IPS-18a (cell line): Measurements from ENCODE around the gene EFCAB8.
"Not testable (repeated sequence)": the region's sequence is repeated elsewhere in the genome, so short reads cannot be mapped to it uniquely, and the experiment has no call there.

Experiments
- H3K27ac ChIP-seq: one replicate; pipeline ENCODE4 v1.5.1; 2013; ENCODE audit warnings: low read length
- H3K27me3 ChIP-seq: one replicate; pipeline ENCODE4 v1.6.1; 2013; ENCODE audit warnings: mild to moderate bottlenecking, low read length; ENCODE audit not compliant: control insufficient read depth, insufficient read depth
- H3K36me3 ChIP-seq: one replicate; pipeline ENCODE4 v1.6.1; 2013; ENCODE audit warnings: low read depth, low read length; ENCODE audit not compliant: control insufficient read depth
- H3K4me1 ChIP-seq: one replicate; pipeline ENCODE4 v1.6.1; 2013; ENCODE audit warnings: low read depth, low read length; ENCODE audit not compliant: control insufficient read depth
- H3K4me3 ChIP-seq: one replicate; pipeline ENCODE4 v1.5.1; 2013; ENCODE audit warnings: low read length
- H3K9ac ChIP-seq: one replicate; pipeline ENCODE4 v1.6.1; 2013; ENCODE audit warnings: mild to moderate bottlenecking, low read length, moderate library complexity
- H3K9me3 ChIP-seq: one replicate; pipeline ENCODE4 v1.6.1; 2013; ENCODE audit warnings: low read depth, low read length; ENCODE audit not compliant: control insufficient read depth

The EFCAB8 gene

DNA sequence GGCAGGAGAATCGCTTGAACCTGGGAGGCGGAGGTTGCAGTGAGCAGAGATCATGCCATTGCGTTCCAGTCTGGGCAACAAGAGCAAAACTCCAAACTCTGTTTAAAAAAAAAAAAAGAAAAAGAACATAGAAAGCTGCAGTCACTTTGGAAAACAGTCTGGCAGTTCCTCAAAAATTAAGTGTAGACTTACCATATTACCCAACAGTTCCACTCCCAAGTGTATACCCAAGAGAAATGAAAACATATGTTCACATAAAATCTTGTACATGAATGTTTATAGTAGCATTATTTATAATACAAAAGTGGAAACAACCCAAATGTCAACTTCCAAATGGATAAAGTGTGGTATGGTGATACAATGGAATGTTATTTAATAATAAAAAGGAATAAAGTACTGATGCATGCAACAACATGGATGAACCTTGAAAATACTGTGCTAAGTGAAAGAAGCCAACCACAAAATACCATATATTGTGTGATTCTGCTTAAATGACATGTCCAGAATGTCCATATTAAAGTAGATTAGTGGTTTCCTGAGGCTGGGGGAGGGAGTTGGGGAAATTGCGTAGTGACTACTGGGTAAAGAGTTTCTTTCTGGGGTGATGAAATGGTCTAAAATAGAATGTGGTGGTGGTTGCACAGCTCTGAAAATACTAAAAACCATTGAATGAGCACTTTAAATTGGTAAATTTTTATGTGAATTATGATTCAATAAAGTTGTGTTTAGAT, 82.6 kb downstream of the EFCAB8 start:
- H3K36me3 ChIP-seq, result no peaks in the 10 kb centered on the region
- no peak overlapping the region for H3K27ac ChIP-seq
- H3K27me3 ChIP-seq, result peaks cover 7% of the 10 kb centered on the region
- no peaks in the 10 kb centered on the region for H3K4me1 ChIP-seq
- no peaks in the 10 kb centered on the region for H3K9me3 ChIP-seq
- H3K4me3 ChIP-seq, result no peak overlapping the region
- H3K9ac ChIP-seq, result no peak overlapping the region

DNA sequence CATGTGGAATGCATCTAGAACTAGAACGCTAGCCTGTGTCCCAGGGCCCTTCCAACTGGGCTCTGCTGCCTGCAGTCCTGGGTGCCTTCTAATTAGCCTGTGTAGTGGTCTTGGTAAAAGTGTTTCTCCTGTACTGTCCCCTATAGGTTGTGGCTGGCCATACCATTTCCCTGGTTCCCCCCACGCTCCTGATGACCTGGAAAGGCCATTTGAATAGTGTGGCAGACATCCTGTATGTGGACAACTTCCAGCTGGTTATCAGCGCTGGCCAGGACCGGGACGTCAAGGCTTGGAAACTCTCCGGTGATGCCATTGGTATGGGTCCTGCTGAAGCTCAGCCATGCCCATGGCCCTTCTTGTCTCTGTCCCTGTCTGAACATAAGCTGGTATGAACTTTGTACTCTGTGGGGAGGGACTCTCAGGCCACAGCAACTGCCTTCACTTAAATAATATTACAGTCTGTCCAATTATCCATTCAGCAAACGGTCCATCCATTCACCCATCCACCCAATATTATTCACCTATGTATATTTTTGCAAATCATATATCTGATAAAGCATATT, 84.8 kb downstream of the EFCAB8 start:
- Histone ChIP-seq H3K36me3 (no peaks in the 10 kb centered on the region), H3K27me3 (peaks cover 29% of the 10 kb centered on the region), H3K9ac (no peak overlapping the region), H3K4me1 (no peaks in the 10 kb centered on the region), H3K9me3 (no peaks in the 10 kb centered on the region), H3K4me3 (no peak overlapping the region), H3K27ac (no peak overlapping the region)

- H3K36me3 ChIP-seq, result no peaks in the 10 kb centered on the region
- no peaks in the 10 kb centered on the region for H3K9me3 ChIP-seq
- peaks cover 2% of the 10 kb centered on the region for H3K4me1 ChIP-seq
- no peak overlapping the region for H3K27ac ChIP-seq
- peaks cover 50% of the 10 kb centered on the region for H3K27me3 ChIP-seq
- no peak overlapping the region for H3K9ac ChIP-seq
- H3K4me3 ChIP-seq, result no peak overlapping the region
These were observed 87.0 kb downstream of the EFCAB8 start for GRCh38 chr20:32945710-32946221.

GRCh38 chr20:32946629-32947028, 87.9 kb downstream of the EFCAB8 start:
- Histone ChIP-seq H3K36me3 (no peaks in the 10 kb centered on the region), H3K9me3 (no peaks in the 10 kb centered on the region), H3K27me3 (peaks cover 58% of the 10 kb centered on the region)

DNA sequence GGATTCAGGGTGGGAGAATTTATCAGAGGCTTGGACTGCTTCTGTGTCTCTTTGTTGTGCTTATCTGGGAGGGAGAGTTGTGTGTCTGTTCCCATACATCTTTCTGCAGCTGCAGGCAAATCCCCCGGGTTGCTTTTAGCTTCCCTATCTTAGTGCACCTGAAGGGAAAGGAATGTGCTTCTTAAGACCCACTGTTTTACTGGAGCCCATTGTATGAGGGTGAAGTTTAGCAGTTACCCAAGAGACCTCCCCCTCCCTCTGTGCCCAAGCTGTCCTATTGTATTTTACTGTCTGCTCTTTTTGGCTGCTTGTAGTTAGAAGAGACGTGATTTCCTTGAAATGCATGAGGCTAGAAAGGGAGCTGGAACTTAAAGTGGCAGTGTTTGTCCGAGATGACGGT, 91.8 kb downstream of the EFCAB8 start:
- not testable (repeated sequence) for H3K9ac ChIP-seq, H3K4me3 ChIP-seq, H3K27ac ChIP-seq, H3K9me3 ChIP-seq, H3K36me3 ChIP-seq, H3K4me1 ChIP-seq
- H3K27me3 ChIP-seq, result peaks cover 84% of the 10 kb centered on the region

More at GRCh38 chr20:32946629-32947028, 87.9 kb downstream of the EFCAB8 start:
- H3K9ac ChIP-seq, result no peak overlapping the region
- no peak overlapping the region for H3K27ac ChIP-seq
- no peak overlapping the region for H3K4me3 ChIP-seq
- H3K4me1 ChIP-seq, result peaks cover 4% of the 10 kb centered on the region

DNA sequence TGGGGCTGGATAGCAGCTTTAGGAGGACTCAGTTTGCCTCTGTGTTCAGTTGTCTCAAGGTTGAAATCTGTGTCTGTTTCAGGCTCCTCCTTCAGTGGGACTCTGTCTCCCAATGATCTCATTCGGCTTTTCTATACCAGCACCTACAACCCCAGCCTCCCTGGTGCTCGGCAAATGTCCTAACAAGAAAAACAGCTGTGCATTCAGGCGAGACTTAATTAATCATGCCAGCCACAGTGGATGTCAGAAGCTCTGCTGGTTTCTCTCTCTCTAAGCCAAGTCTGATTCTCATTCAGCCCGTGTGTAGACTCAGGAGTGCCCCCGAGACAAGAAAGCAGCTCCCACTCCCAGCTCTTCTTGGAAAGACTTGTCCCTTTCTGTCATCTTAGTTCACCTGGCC, 98.7 kb downstream of the EFCAB8 start:
- Histone ChIP-seq H3K9me3 (no peaks in the 10 kb centered on the region), H3K9ac (no peak overlapping the region), H3K27me3 (peaks cover 17% of the 10 kb centered on the region), H3K4me1 (no peaks in the 10 kb centered on the region), H3K4me3 (no peak overlapping the region), H3K36me3 (no peaks in the 10 kb centered on the region), H3K27ac (no peak overlapping the region)

DNA sequence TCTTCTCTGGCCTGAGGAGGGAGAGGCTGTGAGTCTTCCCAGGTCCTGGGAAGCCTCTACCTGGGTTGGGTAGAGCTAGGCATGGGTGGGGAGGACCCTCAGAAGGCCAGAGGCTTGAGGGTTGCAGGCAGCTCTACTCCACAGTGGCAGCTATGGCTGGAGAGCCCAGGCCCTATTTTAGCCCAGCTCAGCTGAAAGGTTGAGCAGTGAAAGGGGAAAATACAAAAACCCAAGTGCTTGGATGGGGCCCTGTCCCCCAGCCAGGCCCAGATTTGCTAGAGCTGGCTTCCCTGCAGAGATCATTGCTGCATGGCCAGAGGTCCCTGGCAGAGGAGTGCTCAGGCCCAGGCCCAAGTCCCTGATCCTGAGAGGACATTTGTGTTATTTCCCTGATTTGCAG, 99.9 kb downstream of the EFCAB8 start:
- Histone ChIP-seq H3K36me3 (no peaks in the 10 kb centered on the region), H3K27ac (no peak overlapping the region), H3K4me1 (no peaks in the 10 kb centered on the region), H3K4me3 (no peak overlapping the region), H3K9me3 (no peaks in the 10 kb centered on the region), H3K27me3 (peaks cover 6% of the 10 kb centered on the region), H3K9ac (no peak overlapping the region)

DNA sequence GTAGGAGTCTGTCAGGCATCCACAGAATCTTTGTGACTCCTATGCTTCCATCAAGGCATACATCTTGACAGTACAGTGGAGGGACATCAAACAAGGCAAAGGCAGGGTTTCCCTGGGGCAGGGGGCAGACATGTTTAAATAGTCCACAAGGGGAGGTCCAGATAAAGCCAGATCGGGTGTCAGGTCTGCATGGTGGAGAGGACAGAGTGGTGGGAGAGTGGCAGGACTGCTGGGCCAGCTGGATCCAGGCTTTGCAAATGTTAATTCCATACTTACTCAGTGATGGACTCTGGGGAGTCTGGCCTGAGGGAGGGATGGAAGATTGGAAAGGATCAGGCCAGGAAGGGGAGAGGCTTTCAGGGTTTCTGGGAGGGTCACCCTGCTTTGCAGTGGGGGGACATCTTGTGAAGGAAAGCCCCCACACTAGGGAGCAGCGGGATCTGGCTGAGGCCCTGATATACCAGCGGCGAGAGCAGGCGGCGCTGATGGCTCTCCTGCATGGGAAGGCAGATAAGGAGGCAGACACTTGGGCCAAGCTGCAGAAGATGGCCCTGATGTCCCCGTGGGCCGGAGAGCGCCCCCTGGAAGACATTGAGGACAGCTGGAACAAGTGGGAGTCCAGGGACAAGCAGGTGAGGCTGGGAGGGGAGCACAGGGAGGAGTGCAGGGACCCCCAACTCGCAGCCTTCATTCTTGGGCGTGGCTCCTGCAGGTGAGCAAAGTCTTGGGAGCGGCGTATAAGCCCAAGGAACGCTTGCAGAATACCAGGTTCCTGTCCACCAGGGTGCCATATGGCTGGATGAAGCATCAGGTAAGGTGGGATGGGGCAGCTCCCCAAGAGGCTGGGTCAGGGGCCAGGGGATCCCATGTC, 100.9 kb downstream of the EFCAB8 start:
- H3K27me3 ChIP-seq, result no peaks in the 10 kb centered on the region
- no peaks in the 10 kb centered on the region for H3K4me1 ChIP-seq
- no peak overlapping the region for H3K27ac ChIP-seq

GRCh38 chr20:32960222-32960518, 101.4 kb downstream of the EFCAB8 start:
- H3K4me3 ChIP-seq, result no peak overlapping the region
- H3K36me3 ChIP-seq, result no peaks in the 10 kb centered on the region
- H3K27ac ChIP-seq, result no peak overlapping the region
- H3K9ac ChIP-seq, result no peak overlapping the region
- H3K9me3 ChIP-seq, result no peaks in the 10 kb centered on the region
- H3K4me1 ChIP-seq, result no peaks in the 10 kb centered on the region
- no peaks in the 10 kb centered on the region for H3K27me3 ChIP-seq

More for the DNA sequence above, 100.9 kb downstream of the EFCAB8 start:
- H3K9ac ChIP-seq, result no peak overlapping the region
- H3K4me3 ChIP-seq, result no peak overlapping the region
- H3K36me3 ChIP-seq, result no peaks in the 10 kb centered on the region
- H3K9me3 ChIP-seq, result no peaks in the 10 kb centered on the region

DNA sequence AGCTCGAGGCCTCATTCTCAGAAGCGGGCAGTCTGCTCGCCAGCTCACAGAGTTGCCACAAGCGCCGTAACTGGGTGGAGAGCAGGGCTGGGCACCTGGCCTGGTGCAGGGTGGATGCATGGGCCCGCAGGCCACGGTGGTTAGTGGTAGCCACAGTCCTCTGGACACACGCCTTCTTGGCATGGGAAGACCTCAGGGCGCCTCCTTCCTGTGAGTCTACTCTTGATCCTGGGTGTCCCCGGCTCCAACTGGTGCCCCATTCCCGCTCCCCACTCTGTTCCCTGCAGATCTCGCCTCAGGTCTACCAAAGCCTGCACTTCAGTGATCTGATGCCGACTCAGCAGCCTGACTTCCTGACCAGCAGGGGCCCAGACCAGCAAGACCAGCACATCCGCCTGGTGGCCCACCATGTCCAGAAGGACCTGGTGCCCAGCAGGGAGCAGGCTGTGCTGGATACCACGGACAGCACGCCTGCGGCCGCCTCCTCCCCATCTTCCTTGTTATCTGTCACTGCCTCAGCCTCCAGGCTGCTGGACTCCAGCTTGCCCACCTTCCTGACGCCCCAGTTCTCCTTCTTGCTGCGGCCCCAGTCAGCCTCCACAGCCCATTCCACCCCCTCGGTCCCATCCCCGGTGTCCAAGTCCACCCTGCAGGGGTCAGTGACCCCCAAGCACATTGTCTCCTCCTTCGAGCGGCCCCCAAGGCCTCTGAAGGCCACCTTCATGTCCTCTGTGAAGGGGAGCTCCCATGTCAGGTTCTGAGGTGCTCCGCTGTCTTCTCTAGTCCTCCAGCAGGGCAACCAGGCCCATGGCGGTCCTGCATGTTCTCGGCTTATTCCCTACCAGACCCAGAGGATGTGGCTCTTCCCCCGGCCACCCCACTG, 102.4 kb downstream of the EFCAB8 start:
- Histone ChIP-seq H3K9ac (no peak overlapping the region), H3K9me3 (no peaks in the 10 kb centered on the region), H3K36me3 (no peaks in the 10 kb centered on the region), H3K4me3 (no peak overlapping the region), H3K27ac (no peak overlapping the region), H3K27me3 (no peaks in the 10 kb centered on the region), H3K4me1 (no peaks in the 10 kb centered on the region)

DNA sequence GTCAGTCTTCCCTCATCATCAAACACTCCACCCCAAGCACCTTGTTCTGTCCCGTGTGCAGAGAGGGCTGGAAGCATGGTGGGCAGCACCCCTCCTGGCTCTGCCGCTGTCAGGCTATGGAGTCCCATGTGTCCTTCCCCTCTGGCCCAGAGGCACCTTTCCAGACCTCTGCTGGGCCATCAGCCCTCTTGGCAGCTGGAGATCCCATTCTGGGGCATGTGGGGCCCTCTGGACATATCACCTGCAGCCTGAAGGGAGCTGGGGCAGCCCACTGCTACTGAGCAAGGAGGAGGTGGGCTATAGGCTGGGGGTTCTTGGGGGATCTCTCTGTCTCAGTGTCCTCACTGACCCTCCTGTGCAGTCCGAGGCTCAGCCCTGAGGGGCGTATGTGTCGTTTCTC, 103.3 kb downstream of the EFCAB8 start:
- Histone ChIP-seq H3K36me3 (no peaks in the 10 kb centered on the region), H3K27ac (no peak overlapping the region), H3K9ac (no peak overlapping the region), H3K27me3 (no peaks in the 10 kb centered on the region), H3K4me3 (no peak overlapping the region), H3K4me1 (no peaks in the 10 kb centered on the region), H3K9me3 (no peaks in the 10 kb centered on the region)
